HepG2 (cell line): ENCODE measurements around the gene KIF15. TPM values are rescaled to one million over a fixed set of nuclear protein-coding genes. Genes with fewer than 3 reads are reported as not detected.

Experiments
- BCL6 ChIP-seq: IDR thresholded peaks from 2 replicates; pipeline ENCODE4 v1.6.1; 2016; ENCODE audit warnings: missing genetic modification reagents, missing compliant biosample characterization
- ELF3 ChIP-seq: IDR thresholded peaks from 2 replicates; pipeline ENCODE4 v1.6.1; 2016; ENCODE audit warnings: missing genetic modification reagents, missing compliant biosample characterization
- HDAC2 ChIP-seq: sonication (generic); formaldehyde crosslinking; IDR thresholded peaks from 2 replicates; pipeline ENCODE4 v1.4.0; 2020; ENCODE audit warnings: missing genetic modification reagents
- ISX ChIP-seq: sonication (generic); formaldehyde crosslinking; conservative IDR thresholded peaks from 2 replicates; pipeline ENCODE4 v1.5.0; 2020; ENCODE audit warnings: missing genetic modification reagents
- MZF1 ChIP-seq: sonication (generic); formaldehyde crosslinking; IDR thresholded peaks from 2 replicates; pipeline ENCODE4 v1.8.1; 2023; ENCODE audit warnings: mild to moderate bottlenecking, missing genetic modification reagents, borderline replicate concordance
- NR2F1 ChIP-seq, 2 experiments: fragments of 450-650 bp in 1 of 2; formaldehyde crosslinking in 1 of 2; IDR thresholded peaks; 2 replicates each; pipeline versions ENCODE4 v1.5.0 to v1.6.1; 2016 to 2020; ENCODE audit warnings: mild to moderate bottlenecking in 1 of 2, missing compliant biosample characterization in 1 of 2, missing genetic modification reagents in 1 of 2, moderate library complexity in 1 of 2
- NR3C1 ChIP-seq: sonication (generic); formaldehyde crosslinking; IDR thresholded peaks from 2 replicates; pipeline ENCODE4 v1.4.0; 2020; ENCODE audit warnings: missing genetic modification reagents
- PAF1 ChIP-seq: IDR thresholded peaks from 2 replicates; pipeline ENCODE4 v1.6.1; 2016; ENCODE audit warnings: missing genetic modification reagents, missing compliant biosample characterization
- PAXIP1 ChIP-seq: sonication (generic); formaldehyde crosslinking; conservative IDR thresholded peaks from 2 replicates; pipeline ENCODE4 v1.4.0; 2020; ENCODE audit warnings: mild to moderate bottlenecking, missing genetic modification reagents, moderate library complexity
- TERF1 ChIP-seq: sonication (generic); formaldehyde crosslinking; IDR thresholded peaks from 2 replicates; pipeline ENCODE4 v1.8.0; 2022; ENCODE audit warnings: mild to moderate bottlenecking, missing genetic modification reagents, moderate library complexity
- ZBTB43 ChIP-seq: sonication (generic); formaldehyde crosslinking; conservative IDR thresholded peaks from 2 replicates; pipeline ENCODE4 v1.4.0; 2020; ENCODE audit warnings: missing genetic modification reagents
- ZNF124 ChIP-seq: sonication (generic); formaldehyde crosslinking; IDR thresholded peaks from 2 replicates; pipeline ENCODE4 v1.4.0; 2020; ENCODE audit warnings: missing genetic modification reagents
- ZNF383 ChIP-seq: sonication (generic); formaldehyde crosslinking; IDR thresholded peaks from 2 replicates; pipeline ENCODE4 v1.4.0; 2020; ENCODE audit warnings: missing genetic modification reagents, mild to moderate bottlenecking, borderline replicate concordance
- ZNF44 ChIP-seq: sonication (generic); formaldehyde crosslinking; IDR thresholded peaks from 2 replicates; pipeline ENCODE4 v1.5.1; 2020; ENCODE audit warnings: mild to moderate bottlenecking, missing genetic modification reagents
- ZNF510 ChIP-seq: sonication (generic); formaldehyde crosslinking; IDR thresholded peaks from 2 replicates; pipeline ENCODE4 v1.4.0; 2020; ENCODE audit warnings: low read depth, mild to moderate bottlenecking, missing genetic modification reagents
- ZNF512 ChIP-seq: sonication (generic); formaldehyde crosslinking; IDR thresholded peaks from 2 replicates; pipeline ENCODE4 v1.4.0; 2020; ENCODE audit warnings: mild to moderate bottlenecking, missing genetic modification reagents
- ZNF549 ChIP-seq: sonication (generic); formaldehyde crosslinking; IDR thresholded peaks from 2 replicates; pipeline ENCODE4 v1.5.0; 2020; ENCODE audit warnings: missing genetic modification reagents
- ZNF674 ChIP-seq: sonication (generic); formaldehyde crosslinking; IDR thresholded peaks from 2 replicates; pipeline ENCODE4 v1.5.0; 2020; ENCODE audit warnings: low read depth, mild to moderate bottlenecking, missing genetic modification reagents
- ZNF749 ChIP-seq: sonication (generic); formaldehyde crosslinking; IDR thresholded peaks from 2 replicates; pipeline ENCODE4 v1.8.0; 2022; ENCODE audit warnings: mild to moderate bottlenecking, missing genetic modification reagents, moderate library complexity, borderline replicate concordance
- ZUFSP ChIP-seq: sonication (generic); formaldehyde crosslinking; IDR thresholded peaks from 2 replicates; pipeline ENCODE4 v1.9.0; 2021; ENCODE audit warnings: missing genetic modification reagents, mild to moderate bottlenecking, borderline replicate concordance
- polyA plus RNA-seq, 8 experiments: library from polyadenylated mRNA; depleted of rRNA in 3 of 8; stranded (reverse) in 7 of 8; unstranded in 1 of 8; fragments of >200 nt; fragmentation: Illumina TruSeq in 4 of 8; extraction: Trizol in 4 of 8; gene quantifications; 2 replicates each; pipeline versions ENCODE4 v1.2.1 to v1.2.3, GENCODE V29; 2011 to 2016; ENCODE audit warnings: low read depth in 4 of 8, missing spikeins in 1 of 8, mixed read lengths in 1 of 8; ENCODE audit not compliant: insufficient read depth in 1 of 8
- total RNA-seq, 5 experiments: library from RNA; depleted of rRNA; stranded (reverse); fragments of >200 nt; fragmentation: Illumina TruSeq; extraction: Trizol; gene quantifications; 2 replicates each; pipeline ENCODE4 v1.2.3, GENCODE V29; 2016; ENCODE audit warnings: low read depth in 1 of 5

KIF15 gene
- total and polyA plus RNA-seq, 2 of the 13 experiments (the other 11 are each of a cell fraction or from before 2014, with no cell fraction given) = 4.8 to 33.8 TPM

- TF ChIP-seq HDAC2 (peak; percentile 47; the same call in 1 of the 2 replicates), ELF3 (CRISPR knock-in tag) (peak; percentile 31; the same call in 1 of the 2 replicates), ZUFSP (CRISPR knock-in tag) (no peak), ZNF510 (CRISPR knock-in tag) (no peak), MZF1 (CRISPR knock-in tag) (no peak), PAF1 (no peak), ZNF124 (CRISPR knock-in tag) (0 out of 2 replicates have a peak, but pooled peaks have one; percentile 44), BCL6 (peak; percentile 47), ZNF549 (CRISPR knock-in tag) (no peak), NR3C1 (CRISPR knock-in tag) (no peak), ZNF383 (no peak), ZNF674 (CRISPR knock-in tag) (no peak; the same call in 1 of the 2 replicates), ZNF512 (CRISPR knock-in tag) (peak; percentile 76; the same call in 1 of the 2 replicates), NR2F1 (CRISPR knock-in tag; IDR thresholded peaks at IDR 0.05) (no peak), TERF1 (CRISPR knock-in tag) (no peak), ZBTB43 (no peak), PAXIP1 (CRISPR knock-in tag) (0 out of 2 replicates have a peak, but pooled peaks have one; percentile 29), ZNF749 (CRISPR knock-in tag) (no peak), ZNF44 (no peak), ISX (no peak)
These were observed 100.0 kb downstream of the KIF15 start, which contains the start of gene TMEM42 (continued) for GRCh38 chr3:44861412-44862225.
